Measurements from ENCODE around the gene GPR55.

DNA sequence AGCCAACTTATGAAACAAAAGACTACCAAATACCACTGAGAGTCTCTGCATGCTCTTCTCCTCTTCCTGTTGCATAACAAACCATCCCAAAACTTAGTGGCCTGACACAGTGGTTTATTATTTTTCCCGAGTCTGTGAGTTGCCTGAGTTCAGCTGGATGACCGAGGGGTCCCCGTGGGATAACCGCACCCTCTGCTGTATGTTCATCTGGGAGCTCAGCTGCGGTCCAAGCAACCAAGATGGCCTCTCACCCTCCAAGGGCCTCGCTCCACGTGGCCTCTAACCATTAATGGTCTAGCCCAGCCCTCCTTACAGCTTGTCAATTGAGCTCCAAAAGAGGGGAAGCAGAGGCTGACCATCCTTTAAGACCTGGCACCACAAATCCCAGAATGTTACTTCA, 43.2 kb downstream of the GPR55 start:
- TF ChIP-seq CTCF (IDR thresholded peaks at IDR 0.05; ENCODE audit: low read length) = no peak
- TF ChIP-seq EZH2 (optimal IDR thresholded peaks at IDR 0.05; ENCODE audit: low read depth, low read length) = no peak
- TF ChIP-seq EZH2phosphoT487 (IDR thresholded peaks at IDR 0.05; ENCODE audit: low read length) = no peak
